WERI-Rb-1 (cell line): ENCODE measurements around the gene ALAS1.

Experiments used
- DNase-seq: peaks from one replicate; pipeline ENCODE4 v3.0.0-alpha.2; 2020
- H3K27ac ChIP-seq: fragments of 250-450 bp; sonication (Bioruptor Pico); 2 replicates; pipeline ENCODE4 v1.5.1; 2020; ENCODE audit warnings: mild to moderate bottlenecking, moderate library complexity
- H3K27me3 ChIP-seq: fragments of 250-450 bp; sonication (Bioruptor Pico); 2 replicates; pipeline ENCODE4 v1.5.1; 2021; ENCODE audit warnings: mild to moderate bottlenecking, low read depth, moderate library complexity; ENCODE audit not compliant: insufficient read depth, severe bottlenecking
- H3K36me3 ChIP-seq: fragments of 250-450 bp; sonication (Bioruptor Pico); 2 replicates; pipeline ENCODE4 v1.5.1; 2020; ENCODE audit warnings: mild to moderate bottlenecking, moderate library complexity
- H3K4me3 ChIP-seq: 2 replicates; pipeline ENCODE4 v1.5.1; 2011; ENCODE audit warnings: low read depth, mild to moderate bottlenecking, control low read depth, low read length
- H3K9me3 ChIP-seq: fragments of 250-450 bp; sonication (Bioruptor Pico); 2 replicates; pipeline ENCODE4 v1.5.1; 2021; ENCODE audit warnings: mild to moderate bottlenecking, moderate library complexity; ENCODE audit not compliant: severe bottlenecking
- CTCF ChIP-seq: IDR thresholded peaks from 2 replicates; pipeline ENCODE4 v1.5.1; 2011; ENCODE audit warnings: low read depth, mild to moderate bottlenecking, control low read depth, inconsistent platforms, low read length

Gene ALAS1

GRCh38 chr3:52240059-52240885 is 42.3 kb downstream of the ALAS1 start:
- Histone ChIP-seq H3K27ac (peak overlapping the region; percentile 92), H3K36me3 (no peaks in the 10 kb centered on the region), H3K27me3 (no peaks in the 10 kb centered on the region), H3K9me3 (no peaks in the 10 kb centered on the region), H3K4me3 (peak overlapping the region; percentile 66)
- no peak for TF ChIP-seq CTCF
- DNase-seq: peak; percentile 92

GRCh38 chr3:52240886-52241370 is 43.0 kb downstream of the ALAS1 start:
- no peak for DNase-seq
- no peaks in the 10 kb centered on the region for H3K36me3 ChIP-seq
- H3K9me3 ChIP-seq: no peaks in the 10 kb centered on the region
- H3K4me3 ChIP-seq: no peak overlapping the region
- H3K27ac ChIP-seq: peak overlapping the region; percentile 92
- no peak for TF ChIP-seq CTCF
- H3K27me3 ChIP-seq: no peaks in the 10 kb centered on the region

GRCh38 chr3:52242039-52242438 is 44.1 kb downstream of the ALAS1 start:
- TF ChIP-seq CTCF: no peak
- peak overlapping the region; percentile 49 for H3K27ac ChIP-seq
- no peak for DNase-seq
- H3K36me3 ChIP-seq: no peaks in the 10 kb centered on the region
- H3K4me3 ChIP-seq: no peak overlapping the region
- no peaks in the 10 kb centered on the region for H3K9me3 ChIP-seq
- no peaks in the 10 kb centered on the region for H3K27me3 ChIP-seq

GRCh38 chr3:52243791-52244628 is 46.0 kb downstream of the ALAS1 start:
- Histone ChIP-seq H3K36me3 (no peaks in the 10 kb centered on the region), H3K9me3 (no peaks in the 10 kb centered on the region), H3K27me3 (no peaks in the 10 kb centered on the region), H3K27ac (no peak overlapping the region), H3K4me3 (no peak overlapping the region)
- DNase-seq: no peak
- TF ChIP-seq CTCF: no peak

GRCh38 chr3:52245322-52246263 is 47.6 kb downstream of the ALAS1 start, which contains the start of gene PPM1M:
Gene PPM1M, plus strand, starts transcription at chr3:52245759. Its CDS starts 66 bp downstream, at chr3:52245825.
- H3K27me3 ChIP-seq: no peaks in the 10 kb centered on the region
- TF ChIP-seq CTCF: no peak
- DNase-seq: no peak
- no peak within 1 kb of the TSS for H3K27ac ChIP-seq
- no peak within 1 kb of the TSS for H3K4me3 ChIP-seq
- no peaks in the 10 kb centered on the region for H3K9me3 ChIP-seq
- no peaks in the 10 kb centered on the region for H3K36me3 ChIP-seq
